GM12878 (cell line): Measurements from ENCODE around the gene CYP4F3.

ENCODE experiments used
- ASH2L ChIP-seq: fragments of 300-600, 200-600 bp; sonication (generic); IDR thresholded peaks from 2 replicates; pipeline ENCODE4 v1.6.1; 2017; ENCODE audit warnings: low read depth, mild to moderate bottlenecking, borderline replicate concordance
- CBX5 ChIP-seq: sonication (generic); IDR thresholded peaks from 2 replicates; pipeline ENCODE4 v1.6.1; 2016; ENCODE audit warnings: low read depth, moderate library complexity, mild to moderate bottlenecking, inconsistent platforms
- EP300 ChIP-seq, 2 experiments: fragments of 150-350 bp in 1 of 2; IDR thresholded peaks; 2 replicates each; pipeline ENCODE4 v1.6.1; 2011 to 2012; ENCODE audit warnings: low read depth in 2 of 2, low read length in 2 of 2, borderline replicate concordance in 1 of 2, improper control_type of control experiment in 1 of 2, inconsistent platforms in 1 of 2; ENCODE audit not compliant: control insufficient read depth in 1 of 2
- FOS ChIP-seq: IDR thresholded peaks from 3 replicates; pipeline ENCODE4 v1.6.1; 2011; ENCODE audit warnings: borderline replicate concordance; ENCODE audit not compliant: insufficient read length; ENCODE audit errors: extremely low read depth
- MXI1 ChIP-seq: fragments of 150-350 bp; IDR thresholded peaks from 2 replicates; pipeline ENCODE4 v1.6.1; 2011; ENCODE audit warnings: low read depth, mild to moderate bottlenecking, inconsistent platforms, low read length, improper control_type of control experiment
- POLR2A ChIP-seq: IDR thresholded peaks from 2 replicates; pipeline ENCODE4 v1.6.1; 2011; ENCODE audit warnings: low read depth, mild to moderate bottlenecking, low read length
- POLR2AphosphoS5 ChIP-seq: IDR thresholded peaks from 2 replicates; pipeline ENCODE4 v1.6.1; 2011; ENCODE audit warnings: mild to moderate bottlenecking, low read length, inconsistent platforms
- TARDBP ChIP-seq: IDR thresholded peaks from 2 replicates; pipeline ENCODE4 v1.6.1; 2016; ENCODE audit warnings: borderline replicate concordance
- ZNF384 ChIP-seq: IDR thresholded peaks from 2 replicates; pipeline ENCODE4 v1.6.1; 2012; ENCODE audit warnings: low read depth, mild to moderate bottlenecking, low read length, improper control_type of control experiment, borderline replicate concordance
- TF ChIP-seq, protein P1 (sequence below), 3 experiments: IDR thresholded peaks in 2 of 3; conservative IDR thresholded peaks in 1 of 3; 2 replicates each; pipeline ENCODE4 v1.5.1; 2011; ENCODE audit warnings: low read depth in 3 of 3, low read length in 3 of 3, mild to moderate bottlenecking in 3 of 3, control low read depth in 2 of 3, moderate library complexity in 2 of 3, inconsistent platforms in 1 of 3, mixed read lengths in 1 of 3; ENCODE audit not compliant: control insufficient read depth in 2 of 3, insufficient read depth in 1 of 3; ENCODE audit errors: extremely low read depth in 1 of 3
- TF ChIP-seq, protein P2 (sequence below): IDR thresholded peaks from 2 replicates; pipeline ENCODE4 v1.6.1; 2012; ENCODE audit warnings: low read depth, low read length, improper control_type of control experiment
- TF ChIP-seq, protein P3 (sequence below): fragments of 450-650 bp; IDR thresholded peaks from 2 replicates; pipeline ENCODE4 v1.6.1; 2016; ENCODE audit warnings: mild to moderate bottlenecking

DNA sequence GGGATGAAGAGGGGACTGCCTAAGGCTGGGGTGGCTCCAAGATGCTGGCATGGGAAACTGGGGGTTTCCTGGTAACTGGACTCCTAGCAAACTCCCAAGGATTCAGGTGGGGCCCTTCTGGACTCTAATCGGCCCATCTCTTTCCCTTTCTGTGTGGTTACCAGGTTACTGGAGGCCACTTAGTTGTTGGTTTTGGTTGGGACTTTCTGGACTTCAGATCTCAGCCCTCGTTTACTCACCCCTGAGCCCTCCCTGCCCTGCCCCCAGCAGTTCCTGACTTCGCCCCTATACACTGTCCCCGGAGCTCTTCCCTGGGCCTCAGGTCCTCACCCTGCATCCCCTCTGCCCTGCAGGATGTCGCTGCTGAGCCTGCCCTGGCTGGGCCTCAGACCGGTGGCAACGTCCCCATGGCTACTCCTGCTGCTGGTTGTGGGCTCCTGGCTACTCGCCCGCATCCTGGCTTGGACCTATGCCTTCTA lies 32.5 kb downstream of the CYP4F3 start:
- TF ChIP-seq ZNF384: no peak
- TF ChIP-seq MXI1: no peak
- TF ChIP-seq, protein P1, sequence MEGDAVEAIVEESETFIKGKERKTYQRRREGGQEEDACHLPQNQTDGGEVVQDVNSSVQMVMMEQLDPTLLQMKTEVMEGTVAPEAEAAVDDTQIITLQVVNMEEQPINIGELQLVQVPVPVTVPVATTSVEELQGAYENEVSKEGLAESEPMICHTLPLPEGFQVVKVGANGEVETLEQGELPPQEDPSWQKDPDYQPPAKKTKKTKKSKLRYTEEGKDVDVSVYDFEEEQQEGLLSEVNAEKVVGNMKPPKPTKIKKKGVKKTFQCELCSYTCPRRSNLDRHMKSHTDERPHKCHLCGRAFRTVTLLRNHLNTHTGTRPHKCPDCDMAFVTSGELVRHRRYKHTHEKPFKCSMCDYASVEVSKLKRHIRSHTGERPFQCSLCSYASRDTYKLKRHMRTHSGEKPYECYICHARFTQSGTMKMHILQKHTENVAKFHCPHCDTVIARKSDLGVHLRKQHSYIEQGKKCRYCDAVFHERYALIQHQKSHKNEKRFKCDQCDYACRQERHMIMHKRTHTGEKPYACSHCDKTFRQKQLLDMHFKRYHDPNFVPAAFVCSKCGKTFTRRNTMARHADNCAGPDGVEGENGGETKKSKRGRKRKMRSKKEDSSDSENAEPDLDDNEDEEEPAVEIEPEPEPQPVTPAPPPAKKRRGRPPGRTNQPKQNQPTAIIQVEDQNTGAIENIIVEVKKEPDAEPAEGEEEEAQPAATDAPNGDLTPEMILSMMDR (IDR thresholded peaks at IDR 0.05 in 2 of 3, conservative IDR thresholded peaks at IDR 0.05 in 1 of 3; ENCODE audit: control insufficient read depth in 2 of 3, extremely low read depth in 1 of 3, insufficient read depth in 1 of 3, low read depth in 3 of 3, low read length in 3 of 3): no peak
- no peak for TF ChIP-seq ASH2L
- no peak for TF ChIP-seq POLR2A
- no peak for TF ChIP-seq FOS
- TF ChIP-seq TARDBP: no peak
- TF ChIP-seq CBX5: no peak
- TF ChIP-seq, protein P2, sequence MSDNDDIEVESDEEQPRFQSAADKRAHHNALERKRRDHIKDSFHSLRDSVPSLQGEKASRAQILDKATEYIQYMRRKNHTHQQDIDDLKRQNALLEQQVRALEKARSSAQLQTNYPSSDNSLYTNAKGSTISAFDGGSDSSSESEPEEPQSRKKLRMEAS: no peak
- TF ChIP-seq, protein P3, sequence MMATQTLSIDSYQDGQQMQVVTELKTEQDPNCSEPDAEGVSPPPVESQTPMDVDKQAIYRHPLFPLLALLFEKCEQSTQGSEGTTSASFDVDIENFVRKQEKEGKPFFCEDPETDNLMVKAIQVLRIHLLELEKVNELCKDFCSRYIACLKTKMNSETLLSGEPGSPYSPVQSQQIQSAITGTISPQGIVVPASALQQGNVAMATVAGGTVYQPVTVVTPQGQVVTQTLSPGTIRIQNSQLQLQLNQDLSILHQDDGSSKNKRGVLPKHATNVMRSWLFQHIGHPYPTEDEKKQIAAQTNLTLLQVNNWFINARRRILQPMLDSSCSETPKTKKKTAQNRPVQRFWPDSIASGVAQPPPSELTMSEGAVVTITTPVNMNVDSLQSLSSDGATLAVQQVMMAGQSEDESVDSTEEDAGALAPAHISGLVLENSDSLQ: no peak
- no peak for TF ChIP-seq EP300 (IDR thresholded peaks at IDR 0.05; ENCODE audit: borderline replicate concordance in 1 of 2, control insufficient read depth in 1 of 2, low read depth in 2 of 2, low read length in 2 of 2)
- no peak for TF ChIP-seq POLR2AphosphoS5
